Amniotic epithelial cell (primary cell): ENCODE measurements around the gene JAKMIP1.
"Not testable (repeated sequence)": the region's sequence is repeated elsewhere in the genome, so short reads cannot be mapped to it uniquely, and the experiment has no call there.

ENCODE experiments used
- DNase-seq: peaks from one replicate; pipeline ENCODE4 v3.0.0-alpha.2; 2010; ENCODE audit warnings: low read depth

The JAKMIP1 gene

GRCh38 chr4:6229095-6229494, 28.7 kb upstream of the JAKMIP1 start:
- no peak for DNase-seq

- DNase-seq, result no peak
These were observed 28.1 kb upstream of the JAKMIP1 start for GRCh38 chr4:6228158-6229067.

- no peak for DNase-seq
These were observed 27.2 kb upstream of the JAKMIP1 start for GRCh38 chr4:6227412-6228157.

GRCh38 chr4:6226506-6226905, 26.2 kb upstream of the JAKMIP1 start:
- no peak for DNase-seq

GRCh38 chr4:6225469-6225868, 25.1 kb upstream of the JAKMIP1 start:
- peak; percentile 13 for DNase-seq

GRCh38 chr4:6224735-6225134, 24.4 kb upstream of the JAKMIP1 start:
- no peak for DNase-seq

- DNase-seq, result no peak
These were observed 22.5 kb upstream of the JAKMIP1 start for GRCh38 chr4:6222761-6223292.

- DNase-seq, result no peak
These were observed 21.8 kb upstream of the JAKMIP1 start for GRCh38 chr4:6221851-6222760.

GRCh38 chr4:6221301-6221850, 21.0 kb upstream of the JAKMIP1 start:
- DNase-seq, result no peak

- DNase-seq, result no peak
These were observed 17.5 kb upstream of the JAKMIP1 start for GRCh38 chr4:6217716-6218381.

- no peak for DNase-seq
These were observed 16.2 kb upstream of the JAKMIP1 start for GRCh38 chr4:6216588-6216987.

GRCh38 chr4:6209921-6210320, 9.6 kb upstream of the JAKMIP1 start:
- no peak for DNase-seq

- not testable (repeated sequence) for DNase-seq
These were observed 8.9 kb upstream of the JAKMIP1 start for GRCh38 chr4:6209291-6209690.

- DNase-seq, result no peak
These were observed 8.1 kb upstream of the JAKMIP1 start for GRCh38 chr4:6208416-6208815.

GRCh38 chr4:6207602-6208001, 7.3 kb upstream of the JAKMIP1 start:
- DNase-seq, result no peak

GRCh38 chr4:6206771-6207290, 6.5 kb upstream of the JAKMIP1 start:
- DNase-seq, result no peak

- no peak for DNase-seq
These were observed 5.6 kb upstream of the JAKMIP1 start for GRCh38 chr4:6205973-6206372.

- no peak for DNase-seq
These were observed 5.2 kb upstream of the JAKMIP1 start for GRCh38 chr4:6205567-6205931.

GRCh38 chr4:6204871-6205566, 4.7 kb upstream of the JAKMIP1 start:
- no peak for DNase-seq

GRCh38 chr4:6204098-6204497, 3.7 kb upstream of the JAKMIP1 start:
- DNase-seq, result no peak
